Neural cell (in vitro differentiated cells): Measurements from ENCODE around the gene TMPRSS12.

Experiments used
- CTCF ChIP-seq: fragments of 450-650 bp; IDR thresholded peaks from 2 replicates; pipeline ENCODE4 v1.5.1; 2014; ENCODE audit warnings: antibody characterized with exemption, mild to moderate bottlenecking, moderate library complexity; ENCODE audit not compliant: poor library complexity, severe bottlenecking
- EP300 ChIP-seq: fragments of 450-650 bp; conservative IDR thresholded peaks from 2 replicates; pipeline ENCODE4 v1.6.1; 2014; ENCODE audit warnings: antibody characterized with exemption, mild to moderate bottlenecking, moderate library complexity; ENCODE audit not compliant: poor library complexity, severe bottlenecking
- EZH2 ChIP-seq: fragments of 200-600, 300-800 bp; shearing (Covaris generic), sonication (generic); IDR thresholded peaks from 2 replicates; pipeline ENCODE4 v1.6.1; 2014; ENCODE audit warnings: antibody characterized with exemption, low read length, borderline replicate concordance, mild to moderate bottlenecking; ENCODE audit not compliant: insufficient read depth, poor library complexity, severe bottlenecking
- MXI1 ChIP-seq: fragments of 450-650 bp; conservative IDR thresholded peaks from 2 replicates; pipeline ENCODE4 v1.6.1; 2014; ENCODE audit warnings: antibody characterized with exemption, mild to moderate bottlenecking; ENCODE audit not compliant: poor library complexity, severe bottlenecking
- POLR2AphosphoS5 ChIP-seq: IDR thresholded peaks from 2 replicates; pipeline ENCODE4 v1.6.1; 2012
- RAD21 ChIP-seq: fragments of 450-650 bp; conservative IDR thresholded peaks from 2 replicates; pipeline ENCODE4 v1.6.1; 2014; ENCODE audit warnings: antibody characterized with exemption, mild to moderate bottlenecking, moderate library complexity
- REST ChIP-seq: IDR thresholded peaks from 2 replicates; pipeline ENCODE4 v1.6.1; 2012; ENCODE audit warnings: borderline replicate concordance
- TAF1 ChIP-seq: IDR thresholded peaks from 2 replicates; pipeline ENCODE4 v1.6.1; 2012; ENCODE audit warnings: low read depth

- TF ChIP-seq CTCF (peak; percentile 68), POLR2AphosphoS5 (no peak), EP300 (no peak), TAF1 (no peak), REST (no peak), EZH2 (no peak), MXI1 (no peak), RAD21 (peak; percentile 73)
Observed at GRCh38 chr12:50825372-50825838, 17.3 kb upstream of the TMPRSS12 start.
